ENCODE results near the gene GAB4.

Gene GAB4

GRCh38 chr22:16989915-16990314, 18.1 kb downstream of the GAB4 start:
- no peak for DNase-seq (ENCODE audit: low read depth)

GRCh38 chr22:16988257-16988656, 19.8 kb downstream of the GAB4 start:
- DNase-seq (ENCODE audit: low read depth): no peak
- H3K4me3 ChIP-seq (ENCODE audit: low read depth, low read length): no peak overlapping the region
- TF ChIP-seq CTCF (IDR thresholded peaks at IDR 0.05; ENCODE audit: low read depth, low read length, missing control alignments): no peak

More at GRCh38 chr22:16989915-16990314, 18.1 kb downstream of the GAB4 start:
- TF ChIP-seq CTCF (IDR thresholded peaks at IDR 0.05; ENCODE audit: low read depth, low read length, missing control alignments): no peak
- H3K4me3 ChIP-seq (ENCODE audit: low read depth, low read length): no peak overlapping the region

GRCh38 chr22:16987822-16988221, 20.2 kb downstream of the GAB4 start:
- DNase-seq (ENCODE audit: low read depth): no peak

GRCh38 chr22:16975155-16975885, 32.7 kb downstream of the GAB4 start:
- DNase-seq (ENCODE audit: low read depth): no peak
- H3K4me3 ChIP-seq (ENCODE audit: low read depth, low read length): no peak overlapping the region
- no peak for TF ChIP-seq CTCF (IDR thresholded peaks at IDR 0.05; ENCODE audit: low read depth, low read length, missing control alignments)

More at GRCh38 chr22:16987822-16988221, 20.2 kb downstream of the GAB4 start:
- no peak for TF ChIP-seq CTCF (IDR thresholded peaks at IDR 0.05; ENCODE audit: low read depth, low read length, missing control alignments)
- no peak overlapping the region for H3K4me3 ChIP-seq (ENCODE audit: low read depth, low read length)

GRCh38 chr22:16974298-16975084, 33.5 kb downstream of the GAB4 start:
- TF ChIP-seq CTCF (IDR thresholded peaks at IDR 0.05; ENCODE audit: low read depth, low read length, missing control alignments): no peak
- no peak for DNase-seq (ENCODE audit: low read depth)

GRCh38 chr22:16973591-16974297, 34.3 kb downstream of the GAB4 start:
- TF ChIP-seq CTCF (IDR thresholded peaks at IDR 0.05; ENCODE audit: low read depth, low read length, missing control alignments): no peak
- no peak for DNase-seq (ENCODE audit: low read depth)
- no peak overlapping the region for H3K4me3 ChIP-seq (ENCODE audit: low read depth, low read length)

More at GRCh38 chr22:16974298-16975084, 33.5 kb downstream of the GAB4 start:
- no peak overlapping the region for H3K4me3 ChIP-seq (ENCODE audit: low read depth, low read length)
